AG08396 (cell line): Measurements from ENCODE around the gene HID1.
A peak's percentile ranks its signal among the peaks of the same experiment; 100 is the strongest.

Experiments used
- DNase-seq: peaks from one replicate; pipeline ENCODE4 v3.0.0; 2012; ENCODE audit warnings: low spot score, mixed read lengths

HID1 gene

DNA sequence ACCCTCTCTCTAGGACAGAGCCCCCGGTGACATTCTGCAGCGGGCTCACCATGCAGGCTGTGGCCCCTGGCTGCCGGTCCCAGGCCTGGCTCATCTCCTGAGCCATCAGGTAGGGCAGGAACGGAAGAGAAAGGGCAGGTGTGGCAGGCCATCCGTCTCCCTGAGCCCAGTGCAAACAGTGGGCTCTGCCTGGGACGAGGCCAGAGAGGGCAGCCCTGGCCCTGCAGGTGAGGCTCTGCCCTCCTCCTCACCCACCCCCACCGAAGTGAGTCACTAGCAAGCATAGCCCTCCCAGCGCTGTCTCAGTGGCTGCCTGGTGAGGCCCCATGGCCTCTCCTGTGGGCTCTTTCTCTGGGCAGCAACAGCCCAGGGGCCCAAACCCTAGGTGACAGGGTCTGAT lies 22.4 kb downstream of the HID1 start:
- no peak for DNase-seq

DNA sequence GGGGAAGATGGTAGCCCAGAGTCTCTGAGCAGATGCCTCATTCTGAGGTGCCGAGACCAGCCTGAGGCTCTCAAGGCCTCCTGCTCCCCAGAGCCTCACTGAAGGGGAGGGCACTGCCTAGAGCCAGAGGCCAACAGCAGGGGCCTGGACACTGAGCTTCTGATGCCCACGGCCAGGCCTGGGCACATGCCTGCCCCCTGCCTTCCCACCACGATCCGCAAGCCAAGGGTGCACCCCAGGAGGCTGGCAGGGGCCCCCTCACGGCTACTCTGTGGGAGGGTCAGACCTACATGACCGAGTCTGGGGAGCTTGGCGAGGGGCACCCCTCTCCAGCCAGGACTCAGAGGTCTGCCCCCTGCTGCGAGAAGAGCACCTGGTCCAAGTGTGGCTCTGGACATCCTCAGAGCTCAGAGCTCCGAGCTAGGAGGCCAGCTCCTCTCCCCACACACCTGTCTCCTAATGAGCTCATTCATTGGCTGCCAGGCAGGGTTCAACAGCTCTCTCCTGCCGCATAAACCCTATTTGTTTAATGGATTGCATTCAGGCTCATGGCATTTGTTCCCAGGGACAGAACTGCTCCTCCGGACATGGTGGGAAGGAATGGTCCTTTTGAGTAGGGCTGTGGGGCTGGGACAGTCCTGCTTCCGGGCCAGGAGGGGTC lies 23.0 kb downstream of the HID1 start:
- DNase-seq, result no peak

DNA sequence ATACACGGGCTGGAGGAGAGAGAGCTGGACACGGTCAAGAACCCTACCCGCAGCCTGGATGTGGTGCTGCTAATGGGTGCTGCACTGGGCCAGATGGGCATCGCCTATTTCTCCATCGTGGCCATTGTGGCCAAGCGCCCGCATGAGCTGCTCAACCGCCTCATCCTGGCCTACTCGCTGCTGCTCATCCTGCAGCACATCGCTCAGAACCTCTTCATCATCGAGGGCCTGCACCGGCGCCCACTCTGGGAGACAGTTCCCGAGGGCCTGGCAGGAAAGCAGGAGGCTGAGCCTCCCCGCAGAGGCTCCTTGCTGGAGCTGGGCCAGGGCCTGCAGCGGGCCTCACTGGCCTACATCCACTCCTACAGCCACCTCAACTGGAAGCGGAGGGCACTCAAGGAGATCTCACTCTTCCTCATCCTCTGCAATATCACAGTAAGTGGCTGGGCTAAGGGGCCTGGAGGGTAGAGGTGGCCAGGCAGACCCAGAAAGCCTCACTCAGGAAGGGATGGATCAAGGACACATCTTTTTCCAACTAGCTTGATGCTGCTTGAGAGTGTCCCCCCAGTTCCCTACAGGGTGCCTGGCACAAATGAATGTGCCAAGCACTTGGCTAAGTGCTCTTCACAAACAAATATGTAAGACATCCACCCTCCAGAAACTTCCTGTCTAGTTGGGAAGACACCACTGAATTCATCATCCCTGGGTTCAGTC lies 25.4 kb downstream of the HID1 start:
- DNase-seq, result no peak

DNA sequence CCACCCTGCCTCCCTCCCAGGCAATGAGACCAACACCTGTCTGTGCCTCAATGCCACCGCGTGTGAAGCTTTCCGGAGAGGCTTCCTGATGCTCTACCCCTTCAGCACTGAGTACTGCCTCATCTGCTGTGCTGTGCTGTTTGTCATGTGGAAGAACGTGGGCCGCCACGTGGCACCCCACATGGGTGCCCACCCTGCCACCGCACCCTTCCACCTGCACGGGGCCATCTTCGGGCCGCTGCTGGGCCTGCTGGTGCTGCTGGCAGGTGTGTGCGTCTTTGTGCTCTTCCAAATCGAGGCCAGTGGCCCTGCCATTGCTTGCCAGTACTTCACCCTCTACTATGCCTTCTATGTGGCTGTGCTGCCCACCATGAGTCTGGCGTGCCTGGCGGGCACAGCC lies 25.9 kb downstream of the HID1 start:
- no peak for DNase-seq

DNA sequence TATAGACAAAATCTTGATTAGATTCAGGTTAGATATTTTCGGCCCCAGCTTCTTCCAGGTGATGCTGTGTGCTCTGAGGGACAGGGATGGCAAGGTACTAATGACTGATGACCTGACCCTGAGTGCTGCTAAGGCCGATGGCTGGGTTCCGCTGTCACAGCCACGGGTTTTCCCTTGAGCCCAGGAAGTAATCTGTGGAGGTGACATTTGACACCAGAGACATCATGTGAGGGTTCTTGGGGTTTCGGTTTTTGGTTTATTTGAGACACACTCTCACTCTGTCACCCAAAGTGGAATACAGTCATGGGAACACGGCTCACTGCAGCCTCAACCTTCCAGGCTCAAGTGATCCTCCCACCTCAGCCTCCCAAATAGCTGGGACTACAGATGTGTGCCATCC lies 27.0 kb downstream of the HID1 start:
- DNase-seq, result no peak

DNA sequence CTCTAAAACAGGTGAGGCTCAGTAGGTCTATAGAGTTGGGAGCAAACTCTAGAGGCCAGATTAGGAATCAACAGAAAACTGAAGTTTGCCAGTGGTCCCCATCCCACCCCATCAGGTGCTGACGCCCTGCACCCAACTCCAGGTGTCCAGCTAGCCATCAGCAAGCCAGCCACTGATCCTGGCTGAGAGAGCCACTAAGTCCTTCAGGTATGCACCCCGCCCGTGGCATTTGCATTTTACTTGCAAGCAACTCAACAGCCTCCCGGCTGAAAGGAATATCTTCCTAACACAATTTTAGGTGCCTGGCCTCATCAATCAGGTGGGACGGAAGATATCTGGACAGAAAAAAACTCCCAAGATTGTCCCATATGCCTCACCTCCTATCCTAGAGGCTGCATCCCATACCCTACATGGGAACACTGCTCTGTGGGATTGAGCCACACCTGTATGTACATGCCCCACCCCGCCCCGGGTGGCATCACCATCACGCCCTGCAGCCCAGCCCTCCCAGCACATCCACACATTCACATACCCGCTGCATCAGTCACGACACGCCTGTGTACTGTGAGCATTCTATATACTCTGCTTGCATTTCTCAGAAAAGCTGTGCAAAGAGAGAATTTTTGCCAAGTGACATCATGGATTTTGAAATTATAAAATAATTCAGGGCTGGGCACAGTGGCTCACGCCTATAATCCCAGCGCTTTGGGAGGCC lies 28.6 kb downstream of the HID1 start:
- no peak for DNase-seq

DNA sequence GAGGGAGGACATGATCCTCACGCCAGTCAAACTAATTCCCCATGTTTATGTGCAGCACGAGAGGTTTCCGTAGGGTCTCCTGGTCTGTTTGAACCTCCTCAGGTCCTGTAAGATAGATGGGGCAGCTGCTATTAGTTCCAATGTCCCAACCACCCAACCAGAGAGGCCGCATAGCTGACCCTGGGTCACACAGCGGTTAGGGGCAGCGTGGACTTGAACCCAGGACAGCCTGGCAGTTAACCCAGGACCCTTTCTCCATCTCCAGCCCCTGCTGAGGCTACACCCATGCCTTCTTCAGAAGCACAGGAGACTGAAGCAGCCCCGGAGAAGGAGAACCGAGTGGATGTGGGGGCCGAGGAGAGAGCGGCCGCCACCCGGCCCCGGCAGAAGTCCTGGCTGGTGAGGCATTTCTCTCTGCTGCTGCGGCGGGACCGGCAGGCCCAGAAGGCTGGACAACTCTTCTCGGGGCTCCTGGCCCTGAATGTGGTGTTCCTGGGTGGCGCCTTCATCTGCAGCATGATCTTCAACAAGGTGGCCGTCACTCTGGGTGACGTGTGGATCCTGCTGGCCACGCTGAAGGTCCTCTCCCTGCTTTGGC lies 31.3 kb downstream of the HID1 start:
- no peak for DNase-seq

DNA sequence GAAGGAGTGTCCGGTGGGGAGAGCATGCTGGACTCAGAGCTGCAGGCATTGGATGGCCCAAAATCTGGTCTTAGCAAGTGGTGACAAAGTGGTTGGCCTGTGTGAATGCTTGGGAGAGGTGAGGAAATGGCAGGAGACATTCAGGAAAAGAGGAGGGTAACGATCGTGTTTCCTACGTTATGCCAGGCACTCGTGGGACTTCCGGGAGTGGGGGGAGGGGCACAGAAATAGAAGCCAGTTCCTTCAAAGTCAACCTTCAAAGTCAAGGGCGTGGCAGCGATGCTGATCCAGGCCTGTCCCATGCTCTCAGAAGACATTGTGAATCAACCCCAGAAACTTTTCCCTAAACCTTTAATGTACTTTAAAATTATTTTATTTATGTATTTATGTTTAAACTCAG lies 33.0 kb downstream of the HID1 start:
- DNase-seq, result no peak

DNA sequence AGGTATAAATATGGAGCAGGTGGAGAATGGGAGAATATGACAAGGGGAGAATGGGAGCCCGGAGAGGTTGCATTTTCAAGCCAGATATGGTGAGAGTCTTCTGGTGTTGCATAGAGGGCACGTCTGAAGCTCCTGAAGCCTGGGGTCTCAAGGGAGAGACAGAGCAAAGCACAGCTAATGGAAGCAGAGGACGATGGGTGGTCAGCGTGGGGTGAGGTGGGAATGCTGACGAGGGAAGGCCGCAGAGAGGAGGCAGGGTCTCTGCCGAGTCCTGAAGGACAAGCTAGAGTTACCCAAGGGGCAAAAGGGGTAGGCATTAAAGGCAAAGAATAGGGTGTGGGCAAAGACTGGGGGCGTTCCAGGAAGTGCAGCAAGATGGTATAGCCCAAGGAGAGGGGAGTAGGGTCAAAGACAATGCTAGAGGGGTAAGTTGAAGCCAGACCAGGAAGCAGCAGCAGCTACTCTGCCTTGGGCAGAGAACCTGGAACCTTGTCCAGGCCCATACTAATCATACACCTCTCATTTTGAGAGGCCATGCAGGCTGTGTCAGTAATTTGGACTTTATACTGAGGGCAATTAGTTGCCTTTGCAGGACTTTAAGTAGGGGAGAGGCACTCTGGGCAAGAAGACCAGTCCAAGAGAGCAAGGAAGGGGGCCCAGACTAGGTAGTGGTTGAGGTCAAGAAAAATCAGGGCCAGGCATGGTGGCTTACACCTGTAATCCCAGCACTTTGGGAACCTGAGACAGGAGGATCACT lies 34.2 kb downstream of the HID1 start:
- DNase-seq, result no peak

DNA sequence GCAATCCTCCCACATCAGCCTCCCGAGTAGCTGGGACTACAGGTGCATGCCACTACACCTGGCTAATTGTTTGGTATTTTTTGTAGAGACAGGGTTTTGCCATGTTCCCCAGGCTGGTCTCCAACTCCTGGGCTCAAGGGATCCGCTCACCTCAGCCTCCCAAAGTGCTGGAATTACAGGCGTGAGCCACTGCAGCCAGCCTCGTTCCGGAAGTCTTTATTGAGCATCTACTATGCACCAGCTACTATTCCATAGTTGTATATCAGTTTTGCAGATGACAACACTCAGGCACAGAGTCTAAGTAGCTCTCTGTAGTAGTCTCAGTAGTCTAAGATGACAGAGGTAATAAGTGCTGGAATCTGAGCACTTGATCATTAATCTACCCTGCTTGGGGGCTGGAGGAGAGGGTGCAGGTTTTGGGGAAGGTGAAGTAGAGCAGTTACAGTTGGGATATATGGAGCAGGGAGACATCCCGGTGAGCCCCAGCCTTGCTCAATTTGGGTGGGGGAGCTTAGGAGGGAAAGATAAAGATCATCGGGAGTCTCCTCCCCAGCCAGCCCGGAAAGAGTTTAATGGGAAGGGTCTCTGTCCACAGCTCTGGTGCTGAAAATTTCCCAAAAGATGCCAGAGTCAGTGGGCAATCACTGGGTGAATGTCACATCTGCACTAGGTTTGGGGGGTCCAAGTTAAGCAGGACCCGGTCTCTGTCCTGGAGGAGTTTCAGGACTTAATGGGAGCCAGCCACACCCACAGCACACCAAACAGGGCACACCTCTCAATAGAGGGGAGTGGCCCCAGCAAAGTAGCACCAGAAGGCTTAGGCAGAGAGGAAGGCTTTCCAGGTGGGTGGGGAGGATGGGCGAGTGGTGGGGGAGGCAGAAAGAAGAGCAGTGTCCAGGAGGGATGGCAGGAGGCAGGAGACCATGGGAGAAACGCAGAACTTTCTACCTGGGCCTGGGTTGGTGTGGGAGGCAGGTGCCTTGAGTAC lies 35.2 kb downstream of the HID1 start:
- DNase-seq, result no peak

DNA sequence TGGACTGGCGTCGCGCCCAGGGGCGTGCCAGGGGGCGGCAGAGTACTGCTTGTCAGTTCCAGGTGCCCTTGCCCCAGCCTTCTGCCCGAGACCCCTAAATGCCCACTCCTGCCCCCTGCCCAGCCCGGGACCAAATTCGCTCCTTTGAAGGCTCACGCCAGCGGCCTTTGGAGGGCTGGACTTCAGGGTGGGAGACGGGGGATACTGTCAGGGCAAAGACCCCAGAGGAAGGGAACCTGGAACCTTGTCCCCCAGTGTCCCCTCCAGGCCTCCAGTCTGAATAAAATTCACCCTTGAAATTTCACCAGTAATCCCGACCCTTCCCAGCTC lies 36.1 kb downstream of the HID1 start:
- no peak for DNase-seq

DNA sequence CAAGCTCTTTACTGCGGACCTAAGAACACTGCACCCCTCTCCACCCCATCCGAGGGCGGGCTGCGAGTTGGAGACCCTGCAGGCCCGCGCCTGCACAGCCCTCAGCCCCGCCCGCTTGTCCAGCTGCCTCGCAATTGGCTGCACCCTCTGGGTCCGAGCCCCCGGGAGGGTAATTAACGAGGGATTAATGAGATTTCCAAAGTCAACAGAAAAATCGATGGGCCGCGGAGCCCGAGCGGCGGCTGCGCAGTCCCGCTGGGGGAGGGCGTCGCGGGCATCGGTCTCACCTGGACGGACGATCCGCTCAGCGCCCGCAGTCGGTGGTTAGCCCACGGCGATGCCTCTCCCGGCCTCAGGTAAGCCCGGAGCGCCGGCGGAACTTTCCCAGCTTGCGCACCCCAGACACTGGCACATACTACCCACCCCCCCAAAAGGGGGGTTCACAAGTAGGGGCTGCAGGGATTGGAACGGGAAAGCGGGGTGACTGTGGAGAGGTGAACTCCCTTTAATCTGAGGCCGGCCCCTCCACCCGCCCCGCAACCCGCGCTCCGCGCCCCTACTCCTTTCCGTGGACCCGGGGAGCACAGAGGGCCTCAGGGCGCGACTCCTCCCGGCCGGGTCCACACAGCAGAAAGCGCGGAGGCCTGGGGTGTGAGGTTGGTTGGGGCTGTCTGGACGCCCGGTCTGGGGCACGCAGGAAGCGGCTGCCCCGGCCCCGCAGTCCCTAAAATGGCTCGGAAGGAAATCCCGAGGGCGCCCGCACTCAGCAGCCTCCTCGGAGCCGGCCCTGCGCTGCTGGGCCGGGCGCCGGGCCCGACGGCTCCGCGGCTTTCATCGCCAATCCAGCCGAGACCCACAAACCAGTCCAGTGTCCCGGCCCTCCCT lies 36.7 kb downstream of the HID1 start, which contains the start of gene OTOP3:
TSS of gene OTOP3 (plus strand) at position 314 of the 885 bp plus-strand sequence. CDS start at position 338, 24 bp downstream.
- no peak for DNase-seq

DNA sequence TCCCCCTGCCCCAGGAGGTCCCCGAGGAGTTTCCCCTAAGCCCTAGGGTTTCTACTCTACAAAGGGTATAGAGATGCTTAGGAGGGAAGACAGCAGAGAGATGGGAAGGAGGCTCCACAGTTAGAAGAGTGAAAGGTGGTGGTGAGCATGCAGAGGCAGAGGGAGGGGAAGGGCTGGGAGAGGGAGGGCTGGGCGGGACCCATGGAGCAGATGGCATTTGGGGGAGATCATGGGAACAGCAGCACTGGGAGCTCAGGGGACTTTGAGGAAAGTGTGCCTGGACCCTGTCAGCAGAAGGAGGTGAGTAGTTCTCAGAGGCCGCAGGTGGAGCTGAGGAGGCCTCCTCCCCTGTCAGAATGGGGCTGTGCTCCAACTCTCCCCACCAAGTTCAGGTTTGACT lies 37.5 kb downstream of the HID1 start:
- no peak for DNase-seq

DNA sequence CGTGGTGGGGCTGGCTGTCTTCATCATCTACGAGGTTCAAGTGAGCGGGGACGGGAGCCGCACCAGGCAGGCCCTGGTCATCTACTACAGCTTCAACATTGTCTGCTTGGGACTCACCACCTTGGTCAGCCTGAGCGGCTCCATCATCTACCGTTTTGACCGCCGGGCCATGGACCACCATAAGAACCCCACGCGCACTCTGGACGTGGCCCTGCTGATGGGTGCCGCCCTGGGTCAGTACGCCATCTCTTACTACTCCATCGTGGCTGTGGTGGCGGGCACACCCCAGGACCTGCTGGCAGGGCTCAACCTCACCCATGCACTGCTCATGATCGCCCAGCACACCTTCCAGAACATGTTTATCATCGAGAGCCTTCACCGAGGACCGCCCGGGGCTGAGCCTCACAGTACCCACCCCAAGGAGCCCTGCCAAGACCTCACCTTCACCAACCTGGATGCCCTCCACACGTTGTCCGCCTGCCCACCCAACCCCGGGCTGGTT lies 42.0 kb downstream of the HID1 start:
- no peak for DNase-seq

DNA sequence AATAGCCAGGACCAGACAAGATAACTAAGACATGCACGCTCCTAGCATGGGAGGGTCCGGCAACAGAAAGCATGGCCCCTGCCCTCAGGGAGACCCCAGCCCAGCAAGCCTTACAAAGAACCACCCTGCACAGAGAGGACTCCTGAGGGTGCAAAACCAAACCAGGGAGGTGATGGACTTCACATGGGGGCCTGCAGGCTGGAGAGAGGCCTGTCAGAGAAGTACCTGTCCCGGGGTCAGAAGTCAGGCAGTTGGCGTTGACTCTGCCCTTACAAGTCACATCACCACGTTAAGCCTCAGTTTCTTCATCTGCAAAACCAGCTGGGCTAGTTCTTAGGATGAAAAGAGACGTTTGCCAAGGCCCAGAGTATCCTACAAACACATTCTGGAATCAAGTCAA lies 43.8 kb downstream of the HID1 start:
- DNase-seq, result no peak

DNA sequence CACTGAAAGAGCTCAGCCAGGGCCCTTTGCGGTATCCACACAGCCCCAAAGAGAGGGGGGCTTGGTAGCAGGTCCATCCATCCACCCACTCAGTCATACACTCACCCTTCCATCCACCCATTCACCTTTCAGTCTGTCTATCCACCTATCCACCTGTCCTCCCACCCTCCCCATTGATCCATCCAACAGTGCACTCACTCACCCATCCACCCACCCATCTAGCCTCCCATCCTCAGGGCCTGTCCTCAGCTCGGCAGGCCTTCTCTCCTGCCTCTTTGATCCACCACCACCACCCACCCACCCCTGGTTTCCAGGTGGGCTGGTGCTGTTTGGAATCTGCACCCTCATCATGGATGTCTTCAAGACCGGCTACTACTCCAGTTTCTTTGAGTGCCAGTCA lies 47.3 kb downstream of the HID1 start:
- DNase-seq, result no peak

DNA sequence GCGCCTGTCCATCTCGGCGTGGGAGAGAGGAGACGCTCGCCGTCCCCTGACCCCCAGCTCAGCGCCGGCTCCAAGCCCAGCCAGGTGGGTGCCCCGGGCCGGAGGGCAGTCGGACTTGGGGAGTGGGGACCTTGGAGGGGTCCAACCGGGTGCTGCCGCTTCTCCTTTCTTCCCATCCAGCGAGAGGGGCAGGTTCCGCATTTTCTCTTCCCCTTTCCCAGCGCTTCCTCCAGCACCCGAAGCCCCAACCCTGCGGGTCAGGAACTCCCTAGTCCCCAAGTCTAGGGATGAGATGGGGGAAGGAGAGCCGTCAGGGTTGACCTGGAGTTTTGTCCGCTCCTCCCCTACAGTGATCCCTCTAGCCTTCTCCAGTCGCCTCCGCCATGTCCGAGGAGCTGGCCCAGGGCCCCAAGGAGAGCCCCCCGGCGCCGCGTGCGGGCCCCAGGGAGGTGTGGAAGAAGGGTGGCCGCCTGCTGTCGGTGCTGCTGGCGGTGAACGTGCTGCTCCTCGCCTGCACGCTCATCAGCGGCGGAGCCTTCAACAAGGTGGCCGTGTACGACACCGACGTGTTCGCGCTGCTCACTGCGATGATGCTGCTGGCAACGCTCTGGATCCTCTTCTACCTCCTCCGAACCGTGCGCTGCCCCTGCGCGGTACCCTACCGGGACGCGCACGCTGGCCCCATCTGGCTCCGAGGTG lies 48.2 kb downstream of the HID1 start, which contains the start of gene OTOP2:
TSS of gene OTOP2 (plus strand) at position 24 of the 699 bp plus-strand sequence. CDS start at position 384, 360 bp downstream.
- DNase-seq, result no peak

DNA sequence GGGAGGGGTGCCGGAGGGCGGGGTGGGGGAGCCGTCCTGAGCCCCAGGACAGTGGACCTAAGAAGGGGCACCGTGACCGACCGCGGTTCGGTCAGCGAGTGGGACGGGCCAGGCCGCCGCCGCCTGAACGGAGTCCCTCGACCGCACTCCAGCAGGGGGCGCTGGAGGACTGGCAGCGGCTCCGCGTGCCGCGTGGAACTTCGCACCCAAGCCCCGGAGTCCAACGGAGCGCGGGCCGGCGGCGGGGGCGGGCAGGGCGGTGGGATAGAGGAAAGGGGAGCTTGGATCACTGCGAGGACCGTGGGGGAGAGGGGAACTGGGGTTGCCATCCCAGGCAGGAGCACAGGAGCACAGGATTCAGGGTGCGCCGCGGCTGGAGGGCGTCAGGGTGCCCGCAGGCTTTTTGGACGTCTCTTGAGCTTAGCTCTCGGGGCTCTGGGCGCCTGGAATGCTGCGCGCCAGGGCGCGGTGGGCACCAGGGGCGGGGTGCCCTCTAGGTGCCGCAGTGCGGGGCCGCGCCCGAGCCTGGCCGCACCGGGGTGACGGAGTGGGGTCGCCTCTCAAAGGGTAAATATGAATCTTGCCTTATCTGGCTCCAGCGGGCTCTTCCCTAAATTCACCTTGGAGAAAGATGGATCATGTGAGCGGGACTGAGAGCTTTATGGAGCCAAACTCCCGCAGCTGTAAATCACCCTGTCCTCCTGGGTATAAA lies 48.9 kb downstream of the HID1 start:
- DNase-seq, result peak; percentile 94
